SK-N-SH treated with all-trans-retinoic acid at 6 μM for 48 hours (cell line): ENCODE measurements around the gene PPIB.

Experiments used
- ATAC-seq: fragments of 200-7000 bp; cut with Tn5 transposase; 3 replicates; pipeline ENCODE4 v1.9.1; 2020; ENCODE audit warnings: mild to moderate bottlenecking, moderate library complexity
- ARNTL ChIP-seq: fragments of 450-650 bp; formaldehyde crosslinking; IDR thresholded peaks from 2 replicates; pipeline ENCODE4 v1.5.0; 2020; ENCODE audit warnings: low read depth, mild to moderate bottlenecking, moderate library complexity, borderline replicate concordance
- BACH2 ChIP-seq: fragments of 250-450 bp; sonication (Bioruptor Pico); IDR thresholded peaks from 2 replicates; pipeline ENCODE4 v1.9.0; 2021; ENCODE audit warnings: mild to moderate bottlenecking, borderline replicate concordance
- CSDC2 ChIP-seq: fragments of 250-450 bp; sonication (Bioruptor Pico); IDR thresholded peaks from 2 replicates; pipeline ENCODE4 v1.5.0; 2020; ENCODE audit warnings: mild to moderate bottlenecking, moderate library complexity
- ESRRG ChIP-seq: fragments of 250-450 bp; sonication (Bioruptor Pico); IDR thresholded peaks from 2 replicates; pipeline ENCODE4 v1.6.1; 2021; ENCODE audit warnings: mild to moderate bottlenecking
- GLIS3 ChIP-seq: fragments of 250-450 bp; sonication (Bioruptor Pico); IDR thresholded peaks from 2 replicates; pipeline ENCODE4 v1.5.0; 2020; ENCODE audit warnings: mild to moderate bottlenecking, moderate library complexity
- ISL1 ChIP-seq: fragments of 250-450 bp; sonication (Bioruptor Pico); IDR thresholded peaks from 2 replicates; pipeline ENCODE4 v2.1.2; 2022; ENCODE audit warnings: mild to moderate bottlenecking, moderate library complexity
- OSR1 ChIP-seq: fragments of 250-450 bp; sonication (Bioruptor Pico); IDR thresholded peaks from 2 replicates; pipeline ENCODE4 v1.8.0; 2022; ENCODE audit warnings: moderate library complexity, mild to moderate bottlenecking, inconsistent platforms
- PPARA ChIP-seq: fragments of 250-450 bp; sonication (Bioruptor Pico); IDR thresholded peaks from 2 replicates; pipeline ENCODE4 v1.5.0; 2020; ENCODE audit warnings: mild to moderate bottlenecking, borderline replicate concordance
- RARB ChIP-seq: fragments of 250-450 bp; sonication (Bioruptor Pico); IDR thresholded peaks from 2 replicates; pipeline ENCODE4 v1.8.0; 2021; ENCODE audit warnings: mild to moderate bottlenecking, moderate library complexity
- SNAI2 ChIP-seq: fragments of 250-450 bp; sonication (Bioruptor Pico); IDR thresholded peaks from 2 replicates; pipeline ENCODE4 v1.5.0; 2020; ENCODE audit warnings: mild to moderate bottlenecking, moderate library complexity
- TCF4 ChIP-seq: fragments of 250-450 bp; sonication (Bioruptor Pico); IDR thresholded peaks from 2 replicates; pipeline ENCODE4 v1.8.0; 2021; ENCODE audit warnings: mild to moderate bottlenecking, moderate library complexity, borderline replicate concordance
- TOX ChIP-seq: fragments of 250-450 bp; sonication (Bioruptor Pico); IDR thresholded peaks from 2 replicates; pipeline ENCODE4 v1.8.0; 2021; ENCODE audit warnings: mild to moderate bottlenecking, moderate library complexity, borderline replicate concordance
- TSHZ2 ChIP-seq: fragments of 250-450 bp; sonication (Bioruptor Pico); IDR thresholded peaks from 2 replicates; pipeline ENCODE4 v1.5.0; 2020; ENCODE audit warnings: mild to moderate bottlenecking, moderate library complexity
- ZC3H10 ChIP-seq: fragments of 250-450 bp; sonication (Bioruptor Pico); IDR thresholded peaks from 2 replicates; pipeline ENCODE4 v1.5.1; 2021; ENCODE audit warnings: mild to moderate bottlenecking, moderate library complexity
- ZFP3 ChIP-seq: fragments of 250-450 bp; sonication (Bioruptor Pico); IDR thresholded peaks from 2 replicates; pipeline ENCODE4 v1.5.0; 2020; ENCODE audit warnings: mild to moderate bottlenecking, moderate library complexity
- ZFP30 ChIP-seq: fragments of 450-650 bp; formaldehyde crosslinking; IDR thresholded peaks from 2 replicates; pipeline ENCODE4 v1.5.0; 2022; ENCODE audit warnings: mild to moderate bottlenecking, moderate library complexity
- ZNF565 ChIP-seq: fragments of 450-650 bp; formaldehyde crosslinking; conservative IDR thresholded peaks from 2 replicates; pipeline ENCODE4 v1.5.0; 2020; ENCODE audit warnings: low read depth, mild to moderate bottlenecking, moderate library complexity
- ZNF8 ChIP-seq: fragments of 450-650 bp; formaldehyde crosslinking; IDR thresholded peaks from 2 replicates; pipeline ENCODE4 v1.5.0; 2020; ENCODE audit warnings: mild to moderate bottlenecking, moderate library complexity
- TF ChIP-seq, protein P1 (sequence below): fragments of 250-450 bp; sonication (Bioruptor Pico); IDR thresholded peaks from 2 replicates; pipeline ENCODE4 v1.8.0; 2020; ENCODE audit warnings: mild to moderate bottlenecking, moderate library complexity, borderline replicate concordance
- TF ChIP-seq, protein P2 (sequence below): fragments of 250-450 bp; sonication (Bioruptor Pico); IDR thresholded peaks from 2 replicates; pipeline ENCODE4 v1.5.1; 2021; ENCODE audit warnings: mild to moderate bottlenecking, moderate library complexity
- TF ChIP-seq, protein P3 (sequence below): fragments of 250-450 bp; sonication (Bioruptor Pico); IDR thresholded peaks from 2 replicates; pipeline ENCODE4 v1.5.1; 2020; ENCODE audit warnings: low read depth, mild to moderate bottlenecking, moderate library complexity

The PPIB gene

DNA sequence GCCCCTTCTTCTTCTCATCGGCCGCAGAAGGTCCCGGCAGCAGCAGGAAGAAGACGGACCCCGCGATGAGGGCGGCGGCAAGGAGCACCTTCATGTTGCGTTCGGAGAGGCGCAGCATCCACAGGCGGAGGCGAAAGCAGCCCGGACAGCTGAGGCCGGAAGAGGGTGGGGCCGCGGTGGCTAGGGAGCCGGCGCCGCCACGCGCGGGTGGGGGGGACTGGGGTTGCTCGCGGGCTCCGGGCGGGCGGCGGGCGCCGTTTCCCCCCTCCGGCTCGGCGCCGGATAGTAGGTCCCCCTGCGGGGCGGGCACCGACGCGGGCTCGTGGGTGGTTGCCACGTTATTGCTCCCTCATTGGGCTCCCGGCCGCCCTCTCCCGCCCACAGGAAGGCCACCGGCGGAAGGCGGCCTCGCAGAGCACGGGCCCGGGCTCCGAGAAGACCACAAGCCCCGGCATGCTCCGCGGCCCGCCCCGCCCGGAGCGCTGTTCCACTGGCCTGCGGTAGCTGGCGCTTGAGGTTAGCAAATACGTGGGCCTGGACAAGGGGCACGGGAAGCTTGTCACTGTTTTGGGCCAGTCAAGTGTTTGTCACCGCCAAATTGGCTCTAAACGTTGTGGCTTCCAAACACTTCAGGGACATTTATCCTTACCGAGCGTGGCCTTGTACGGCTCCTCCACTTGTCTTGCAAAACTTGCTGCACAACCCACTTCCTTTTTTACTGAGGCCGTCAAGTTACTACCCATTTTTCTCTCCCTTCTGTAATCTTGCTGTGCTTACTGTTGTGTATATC is at the start of gene PPIB:
Gene PPIB (minus strand): TSS at position 154 of the 790 bp plus-strand sequence. CDS start 36 bp downstream, at position 118.
- ATAC-seq = peak; percentile 98
- TF ChIP-seq OSR1 (CRISPR knock-in tag) (no peak), TSHZ2 (0 out of 2 replicates have a peak, but pooled peaks have one; percentile 32), ZFP3 (CRISPR knock-in tag) (0 out of 2 replicates have a peak, but pooled peaks have one; percentile 17)

GRCh38 chr15:64211696-64212095 is 48.9 kb upstream of the PPIB start:
- no peak for ATAC-seq
- no peak for TF ChIP-seq ESRRG
- no peak for TF ChIP-seq CSDC2 (CRISPR knock-in tag)
- TF ChIP-seq BACH2 (CRISPR knock-in tag) = no peak
- TF ChIP-seq GLIS3 (CRISPR knock-in tag) = no peak
- TF ChIP-seq ISL1 = no peak
- TF ChIP-seq, protein P1, sequence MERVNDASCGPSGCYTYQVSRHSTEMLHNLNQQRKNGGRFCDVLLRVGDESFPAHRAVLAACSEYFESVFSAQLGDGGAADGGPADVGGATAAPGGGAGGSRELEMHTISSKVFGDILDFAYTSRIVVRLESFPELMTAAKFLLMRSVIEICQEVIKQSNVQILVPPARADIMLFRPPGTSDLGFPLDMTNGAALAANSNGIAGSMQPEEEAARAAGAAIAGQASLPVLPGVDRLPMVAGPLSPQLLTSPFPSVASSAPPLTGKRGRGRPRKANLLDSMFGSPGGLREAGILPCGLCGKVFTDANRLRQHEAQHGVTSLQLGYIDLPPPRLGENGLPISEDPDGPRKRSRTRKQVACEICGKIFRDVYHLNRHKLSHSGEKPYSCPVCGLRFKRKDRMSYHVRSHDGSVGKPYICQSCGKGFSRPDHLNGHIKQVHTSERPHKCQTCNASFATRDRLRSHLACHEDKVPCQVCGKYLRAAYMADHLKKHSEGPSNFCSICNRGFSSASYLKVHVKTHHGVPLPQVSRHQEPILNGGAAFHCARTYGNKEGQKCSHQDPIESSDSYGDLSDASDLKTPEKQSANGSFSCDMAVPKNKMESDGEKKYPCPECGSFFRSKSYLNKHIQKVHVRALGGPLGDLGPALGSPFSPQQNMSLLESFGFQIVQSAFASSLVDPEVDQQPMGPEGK (CRISPR knock-in tag) = no peak
- TF ChIP-seq ZFP3 (CRISPR knock-in tag) = no peak

DNA sequence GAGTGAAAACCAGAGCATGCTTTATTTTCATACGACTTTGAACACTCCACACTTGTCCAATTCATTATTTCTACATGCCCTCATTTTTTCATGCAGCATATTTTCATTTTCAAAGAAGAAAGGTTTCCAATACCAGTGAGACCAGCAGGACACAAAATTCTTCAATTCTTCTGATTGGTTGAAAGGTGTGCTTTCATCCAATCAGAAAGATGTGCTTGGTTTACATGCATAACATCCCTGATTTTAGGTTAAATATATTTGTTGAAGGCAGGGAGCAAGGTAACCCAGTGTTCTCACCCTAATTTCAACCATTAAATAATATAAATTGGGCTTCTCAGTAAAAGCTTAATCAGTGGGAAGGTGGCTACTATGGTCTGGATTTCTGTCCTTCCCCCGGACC is 47.5 kb upstream of the PPIB start:
- ATAC-seq = no peak
- TF ChIP-seq ARNTL (CRISPR knock-in tag) = no peak
- no peak for TF ChIP-seq ZFP30 (CRISPR knock-in tag)
- TF ChIP-seq ISL1 = no peak
- TF ChIP-seq SNAI2 = no peak
- TF ChIP-seq TOX (CRISPR knock-in tag) = no peak
- TF ChIP-seq, protein P2, sequence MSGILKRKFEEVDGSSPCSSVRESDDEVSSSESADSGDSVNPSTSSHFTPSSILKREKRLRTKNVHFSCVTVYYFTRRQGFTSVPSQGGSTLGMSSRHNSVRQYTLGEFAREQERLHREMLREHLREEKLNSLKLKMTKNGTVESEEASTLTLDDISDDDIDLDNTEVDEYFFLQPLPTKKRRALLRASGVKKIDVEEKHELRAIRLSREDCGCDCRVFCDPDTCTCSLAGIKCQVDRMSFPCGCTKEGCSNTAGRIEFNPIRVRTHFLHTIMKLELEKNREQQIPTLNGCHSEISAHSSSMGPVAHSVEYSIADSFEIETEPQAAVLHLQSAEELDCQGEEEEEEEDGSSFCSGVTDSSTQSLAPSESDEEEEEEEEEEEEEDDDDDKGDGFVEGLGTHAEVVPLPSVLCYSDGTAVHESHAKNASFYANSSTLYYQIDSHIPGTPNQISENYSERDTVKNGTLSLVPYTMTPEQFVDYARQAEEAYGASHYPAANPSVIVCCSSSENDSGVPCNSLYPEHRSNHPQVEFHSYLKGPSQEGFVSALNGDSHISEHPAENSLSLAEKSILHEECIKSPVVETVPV (CRISPR knock-in tag) = no peak
- no peak for TF ChIP-seq ZNF8 (CRISPR knock-in tag)
- no peak for TF ChIP-seq ZFP3 (CRISPR knock-in tag)
- no peak for TF ChIP-seq RARB (CRISPR knock-in tag)
- TF ChIP-seq GLIS3 (CRISPR knock-in tag) = no peak

DNA sequence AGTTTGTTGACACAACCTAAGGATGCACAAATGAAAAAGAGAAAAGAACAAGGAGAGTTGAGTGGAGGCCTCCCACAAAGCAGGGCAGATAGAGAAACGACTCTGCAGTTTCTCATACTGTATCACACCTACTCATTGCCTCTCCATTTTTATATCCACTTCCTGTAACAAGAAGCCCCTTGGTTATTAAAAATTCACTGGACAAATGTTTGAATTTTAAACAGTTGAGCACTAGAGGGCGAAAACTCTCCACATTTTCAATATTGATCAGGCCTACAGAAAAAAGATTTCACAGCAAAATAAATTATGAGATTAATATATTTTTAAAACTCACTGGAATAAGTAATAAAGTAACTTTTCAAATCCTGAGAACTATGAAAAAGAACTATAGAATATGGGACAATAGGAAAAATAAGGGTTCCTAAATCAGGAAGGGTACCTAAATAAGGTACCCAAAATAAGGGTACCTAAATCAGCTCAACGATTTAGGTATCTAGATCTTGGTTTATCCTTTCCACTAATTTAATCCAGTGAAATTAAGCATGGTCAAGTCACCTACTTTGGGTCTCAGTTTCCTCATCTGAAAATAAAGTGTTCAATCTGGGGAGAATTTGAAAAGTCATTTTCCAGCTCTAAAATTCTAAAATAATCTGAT is 47.0 kb upstream of the PPIB start:
- TF ChIP-seq GLIS3 (CRISPR knock-in tag) = no peak
- TF ChIP-seq RARB (CRISPR knock-in tag) = no peak
- no peak for TF ChIP-seq TCF4 (CRISPR knock-in tag)
- TF ChIP-seq SNAI2 = no peak
- no peak for TF ChIP-seq TOX (CRISPR knock-in tag)
- no peak for TF ChIP-seq BACH2 (CRISPR knock-in tag)
- no peak for TF ChIP-seq ZNF565 (CRISPR knock-in tag)
- no peak for TF ChIP-seq ISL1
- TF ChIP-seq ESRRG = no peak
- no peak for TF ChIP-seq ARNTL (CRISPR knock-in tag)
- TF ChIP-seq ZNF8 (CRISPR knock-in tag) = no peak
- peak; percentile 72 for ATAC-seq

DNA sequence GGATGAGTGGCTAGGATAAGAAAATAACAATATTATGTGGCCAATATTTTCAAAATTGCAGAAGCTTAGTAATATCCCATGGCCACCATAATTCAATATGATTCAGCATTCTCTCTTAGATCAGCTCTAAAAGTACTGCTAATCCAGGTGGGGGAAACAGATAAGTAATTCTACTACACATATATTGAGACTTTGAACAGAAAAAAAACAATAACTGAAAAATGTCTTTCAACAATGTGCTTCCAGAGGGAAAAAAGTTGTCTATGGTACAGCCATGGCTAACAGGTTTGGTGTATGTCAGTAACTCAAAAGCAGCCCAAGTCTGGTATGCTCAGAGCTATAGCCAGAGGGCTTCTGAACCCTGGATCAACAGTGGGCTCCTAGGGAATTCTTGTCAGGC is 42.4 kb upstream of the PPIB start:
- ATAC-seq = no peak
- TF ChIP-seq ZFP3 (CRISPR knock-in tag) (no peak), TCF4 (CRISPR knock-in tag) (no peak), PPARA (CRISPR knock-in tag) (no peak), ZC3H10 (CRISPR knock-in tag) (no peak), CSDC2 (CRISPR knock-in tag) (no peak), TOX (CRISPR knock-in tag) (no peak), OSR1 (CRISPR knock-in tag) (no peak)
- TF ChIP-seq, protein P3, sequence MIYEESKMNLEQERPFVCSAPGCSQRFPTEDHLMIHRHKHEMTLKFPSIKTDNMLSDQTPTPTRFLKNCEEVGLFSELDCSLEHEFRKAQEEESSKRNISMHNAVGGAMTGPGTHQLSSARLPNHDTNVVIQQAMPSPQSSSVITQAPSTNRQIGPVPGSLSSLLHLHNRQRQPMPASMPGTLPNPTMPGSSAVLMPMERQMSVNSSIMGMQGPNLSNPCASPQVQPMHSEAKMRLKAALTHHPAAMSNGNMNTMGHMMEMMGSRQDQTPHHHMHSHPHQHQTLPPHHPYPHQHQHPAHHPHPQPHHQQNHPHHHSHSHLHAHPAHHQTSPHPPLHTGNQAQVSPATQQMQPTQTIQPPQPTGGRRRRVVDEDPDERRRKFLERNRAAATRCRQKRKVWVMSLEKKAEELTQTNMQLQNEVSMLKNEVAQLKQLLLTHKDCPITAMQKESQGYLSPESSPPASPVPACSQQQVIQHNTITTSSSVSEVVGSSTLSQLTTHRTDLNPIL = no peak
